ENCODE data around the gene EXOC6B. TPM values are rescaled to one million over a fixed set of nuclear protein-coding genes. Genes with fewer than 3 reads are reported as not detected.

Gene EXOC6B
- total and polyA plus RNA-seq, 9 of the 15 experiments (the other 6 are each of a cell fraction or from before 2014, with no cell fraction given) = 0.28 to 4.2 (median 2.0) TPM

- TF ChIP-seq PHF21A (IDR thresholded peaks at IDR 0.05; ENCODE audit: borderline replicate concordance, low read depth) (no peak), NFE2 (IDR thresholded peaks at IDR 0.05; ENCODE audit: low read depth) (peak; percentile 65; the same call in 1 of the 2 replicates), ZNF512 (tag; IDR thresholded peaks at IDR 0.05) (peak; percentile 71; the same call in 1 of the 2 replicates), PCBP2 (IDR thresholded peaks at IDR 0.05; ENCODE audit: low read depth, low read length, poor library complexity, severe bottlenecking) (no peak), EGR1 (conservative IDR thresholded peaks at IDR 0.05) (no peak), NCOA6 (IDR thresholded peaks at IDR 0.05) (no peak), CEBPG (CRISPR knock-in tag; IDR thresholded peaks at IDR 0.05) (no peak), CEBPG (tag; conservative IDR thresholded peaks at IDR 0.05 in 1 of 2, IDR thresholded peaks at IDR 0.05 in 1 of 2) (no peak), FOXA3 (CRISPR knock-in tag; conservative IDR thresholded peaks at IDR 0.05 in 1 of 2, IDR thresholded peaks at IDR 0.05 in 1 of 2) (no peak), MAFG (tag; conservative IDR thresholded peaks at IDR 0.05) (peak; percentile 78), PHF20 (IDR thresholded peaks at IDR 0.05; ENCODE audit: partially characterized antibody) (no peak), RFX1 (IDR thresholded peaks at IDR 0.05) (no peak), MEIS2 (IDR thresholded peaks at IDR 0.05; ENCODE audit: partially characterized antibody) (peak; percentile 86), POLR3A (IDR thresholded peaks at IDR 0.05; ENCODE audit: borderline replicate concordance, extremely low read depth, insufficient read depth, insufficient read length) (no peak), TCF7 (IDR thresholded peaks at IDR 0.05; ENCODE audit: borderline replicate concordance) (no peak), ZFX (CRISPR knock-in tag; IDR thresholded peaks at IDR 0.05) (no peak), NFE2L1 (tag; IDR thresholded peaks at IDR 0.05; ENCODE audit: borderline replicate concordance, low read depth) (peak; percentile 37; the same call in 1 of the 2 replicates), ZNF277 (CRISPR knock-in tag; IDR thresholded peaks at IDR 0.05; ENCODE audit: borderline replicate concordance) (no peak), PKNOX1 (IDR thresholded peaks at IDR 0.05) (peak; percentile 78), PBX2 (CRISPR knock-in tag; IDR thresholded peaks at IDR 0.05; ENCODE audit: low read depth) (no peak), PBX2 (tag; conservative IDR thresholded peaks at IDR 0.05; ENCODE audit: low read depth) (peak; percentile 82)
These were observed 464.8 kb downstream of the EXOC6B start (continued) for GRCh38 chr2:72361042-72361441.

Data from K562 (cell line).